GM12878 (cell line): Measurements from ENCODE around the gene DBNDD2. TPM values are rescaled to one million over a fixed set of nuclear protein-coding genes. Genes with fewer than 3 reads are reported as not detected.

Experiments
- ATAC-seq: fragments of 200-7000 bp; cut with Tn5 transposase; 3 replicates; pipeline ENCODE4 v1.9.1; 2020; ENCODE audit warnings: mild to moderate bottlenecking, moderate library complexity
- BruUV-seq: library from RNA; stranded (reverse); fragments of 400-500 nt; replicated peaks from 2 replicates; lab custom pipeline; 2021; lab: Mats Ljungman, UMichigan
- CTCF ChIA-PET: fragments of 300-600 bp; sonication (Branson Sonifier 250); formaldehyde crosslinking; extraction: SDS; loops from one replicate; lab custom pipeline; 2021; ENCODE audit warnings: inconsistent platforms; lab: Yijun Ruan, JAX
- POLR2A ChIA-PET: fragments of 350-600 bp; formaldehyde crosslinking; extraction: SDS; loops from one replicate; lab custom pipeline; 2021; ENCODE audit warnings: inconsistent platforms; lab: Charles Lee
- RAD21 ChIA-PET: fragments of 300-600 bp; sonication (Branson Sonifier 250); formaldehyde crosslinking; loops from one replicate; lab custom pipeline; 2023; ENCODE audit warnings: antibody characterized with exemption; ENCODE audit not compliant: unreplicated experiment; lab: Charles Lee
- SMC1A ChIA-PET: fragments of 300-600 bp; sonication (Branson Sonifier 250); formaldehyde crosslinking; loops from one replicate; lab custom pipeline; 2023; ENCODE audit not compliant: unreplicated experiment, uncharacterized antibody; lab: Charles Lee
- DNase-seq: peaks from one replicate; pipeline ENCODE4 v3.0.0-alpha.2; 2011; ENCODE audit warnings: low read depth, low spot score
- FAIRE-seq: peaks from 3 replicates; lab custom pipeline; 2011; peaks lifted over from hg19 to GRCh38; lab: Jason Lieb, UNC
- H2AFZ ChIP-seq: 2 replicates; pipeline ENCODE4 v1.6.0; 2011; ENCODE audit warnings: low read depth, low read length, control low read depth; ENCODE audit not compliant: control insufficient read depth
- H3K27ac ChIP-seq: 2 replicates; pipeline ENCODE4 v1.5.1; 2011; ENCODE audit warnings: control low read depth; ENCODE audit not compliant: control insufficient read depth, insufficient read depth
- H3K27me3 ChIP-seq, 2 experiments: replicated peaks in 1 of 2; 2 replicates each; pipeline versions ENCODE4 v1.6.0 to v1.6.1; 2011; ENCODE audit warnings: low read length in 1 of 2; ENCODE audit not compliant: control insufficient read depth in 2 of 2, insufficient read depth in 2 of 2
- H3K36me3 ChIP-seq, 2 experiments: 2 replicates each; pipeline ENCODE4 v1.5.1; 2011; ENCODE audit warnings: low read length in 1 of 2; ENCODE audit not compliant: control insufficient read depth in 2 of 2, insufficient read depth in 2 of 2
- H3K4me1 ChIP-seq: 2 replicates; pipeline ENCODE4 v1.6.1; 2011; ENCODE audit warnings: mild to moderate bottlenecking, low read length, moderate library complexity, mixed read lengths; ENCODE audit not compliant: control insufficient read depth, insufficient read depth
- H3K4me2 ChIP-seq: 2 replicates; pipeline ENCODE4 v1.6.0; 2011; ENCODE audit warnings: control low read depth; ENCODE audit not compliant: control insufficient read depth, insufficient read depth
- H3K4me3 ChIP-seq: fragments of 200-600 bp; sonication (generic); 2 replicates; pipeline ENCODE4 v1.5.1; 2016
- H3K79me2 ChIP-seq: 2 replicates; pipeline ENCODE4 v1.6.0; 2011; ENCODE audit warnings: low read length; ENCODE audit not compliant: control insufficient read depth, insufficient read depth
- H3K9ac ChIP-seq: 2 replicates; pipeline ENCODE4 v1.8.0; 2011; ENCODE audit warnings: low read length, control low read depth, mixed read lengths; ENCODE audit not compliant: control insufficient read depth, insufficient read depth
- H3K9me3 ChIP-seq: replicated peaks from 3 replicates; pipeline ENCODE4 v1.5.1; 2011; ENCODE audit warnings: mild to moderate bottlenecking, low read length; ENCODE audit not compliant: control insufficient read depth, insufficient read depth
- H4K20me1 ChIP-seq: 2 replicates; pipeline ENCODE4 v1.6.0; 2011; ENCODE audit not compliant: control insufficient read depth, insufficient read depth
- LARP7 ChIP-seq: fragments of 450-650 bp; IDR thresholded peaks from 2 replicates; pipeline ENCODE4 v1.6.1; 2017; ENCODE audit warnings: mild to moderate bottlenecking
- ZNF622 ChIP-seq: fragments of 450-650 bp; IDR thresholded peaks from 2 replicates; pipeline ENCODE4 v1.6.1; 2017; ENCODE audit warnings: mild to moderate bottlenecking, inconsistent platforms
- WGBS: methylation state at CpG from one replicate; pipeline ENCODE4 v1.1.6; 2016; ENCODE audit warnings: low lambda C conversion rate; ENCODE audit not compliant: insufficient replicate concordance, insufficient coverage; ENCODE audit errors: missing lambda C conversion rate; 5-methylcytosine and 5-hydroxymethylcytosine counted together
- in situ Hi-C: fragments of 300-500 bp; cut with MboI; formaldehyde crosslinking; loops from 9 replicates; pipeline ENCODE4 v1.14.3; 2018; ENCODE audit warnings: mixed read lengths
- intact Hi-C: fragments of 100-400 bp; cut with micrococcal nuclease; formaldehyde crosslinking; loops from one replicate; pipeline ENCODE4 v1.14.2; 2022; ENCODE audit not compliant: unreplicated experiment
- polyA plus RNA-seq, 11 experiments: library from polyadenylated mRNA; depleted of rRNA in 4 of 11; unstranded in 6 of 11; stranded (reverse) in 5 of 11; fragments of >200 nt; fragmentation: Nextera tagmentation in 4 of 11; fragmentation: Illumina TruSeq in 1 of 11; extraction: Ambion mirVana in 4 of 11; extraction: Trizol in 1 of 11; gene quantifications; 1 replicate in 1 of 11; 2 replicates in 10 of 11; pipeline versions ENCODE4 v1.2.1 to v1.2.3, GENCODE V29; 2011 to 2016; ENCODE audit warnings: inconsistent platforms in 2 of 11, missing spikeins in 2 of 11, low read depth in 1 of 11
- total RNA-seq, 4 experiments: library from RNA; depleted of rRNA in 3 of 4; stranded (reverse); fragments of >200 nt in 3 of 4; fragmentation: Illumina TruSeq in 1 of 4; extraction: Trizol in 1 of 4; gene quantifications; 2 replicates each; pipeline versions ENCODE4 v1.2.1 to v1.2.3, GENCODE V29; 2013 to 2021
- TF ChIP-seq, protein P1 (sequence below): fragments of 450-650 bp; IDR thresholded peaks from 2 replicates; pipeline ENCODE4 v1.6.1; 2017; ENCODE audit warnings: low read depth, mild to moderate bottlenecking, moderate library complexity

DBNDD2 gene
- total and polyA plus RNA-seq, 10 of the 15 experiments (the other 5 are each of a cell fraction or from before 2014, with no cell fraction given): 0.17 to 5.7 (median 0.49) TPM; not detected in 1

DNA sequence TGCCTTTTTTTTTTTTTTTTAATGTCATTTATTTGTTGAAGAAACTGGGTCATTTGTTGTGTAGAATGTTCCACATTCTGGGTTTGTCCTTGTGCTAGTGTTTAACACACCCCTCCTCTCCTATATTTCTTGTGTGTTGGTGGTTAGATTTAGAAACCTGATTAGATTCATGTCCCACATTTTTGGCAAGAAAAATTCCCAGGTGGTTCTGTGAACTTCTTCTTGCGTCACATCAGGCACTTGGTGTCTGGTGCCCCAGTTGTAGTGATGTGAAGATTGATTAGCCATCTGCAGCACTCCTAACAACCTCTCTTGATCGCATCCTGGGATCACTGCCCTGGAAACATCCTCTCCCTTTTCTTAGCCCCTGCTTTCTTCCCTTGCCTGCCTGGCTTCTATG lies 15.6 kb downstream of the DBNDD2 start (continued):
- TF ChIP-seq, protein P1, sequence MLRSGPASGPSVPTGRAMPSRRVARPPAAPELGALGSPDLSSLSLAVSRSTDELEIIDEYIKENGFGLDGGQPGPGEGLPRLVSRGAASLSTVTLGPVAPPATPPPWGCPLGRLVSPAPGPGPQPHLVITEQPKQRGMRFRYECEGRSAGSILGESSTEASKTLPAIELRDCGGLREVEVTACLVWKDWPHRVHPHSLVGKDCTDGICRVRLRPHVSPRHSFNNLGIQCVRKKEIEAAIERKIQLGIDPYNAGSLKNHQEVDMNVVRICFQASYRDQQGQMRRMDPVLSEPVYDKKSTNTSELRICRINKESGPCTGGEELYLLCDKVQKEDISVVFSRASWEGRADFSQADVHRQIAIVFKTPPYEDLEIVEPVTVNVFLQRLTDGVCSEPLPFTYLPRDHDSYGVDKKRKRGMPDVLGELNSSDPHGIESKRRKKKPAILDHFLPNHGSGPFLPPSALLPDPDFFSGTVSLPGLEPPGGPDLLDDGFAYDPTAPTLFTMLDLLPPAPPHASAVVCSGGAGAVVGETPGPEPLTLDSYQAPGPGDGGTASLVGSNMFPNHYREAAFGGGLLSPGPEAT: no peak
- no peak for TF ChIP-seq ZNF622
- TF ChIP-seq, all 136 proteins: peak for 0

DNA sequence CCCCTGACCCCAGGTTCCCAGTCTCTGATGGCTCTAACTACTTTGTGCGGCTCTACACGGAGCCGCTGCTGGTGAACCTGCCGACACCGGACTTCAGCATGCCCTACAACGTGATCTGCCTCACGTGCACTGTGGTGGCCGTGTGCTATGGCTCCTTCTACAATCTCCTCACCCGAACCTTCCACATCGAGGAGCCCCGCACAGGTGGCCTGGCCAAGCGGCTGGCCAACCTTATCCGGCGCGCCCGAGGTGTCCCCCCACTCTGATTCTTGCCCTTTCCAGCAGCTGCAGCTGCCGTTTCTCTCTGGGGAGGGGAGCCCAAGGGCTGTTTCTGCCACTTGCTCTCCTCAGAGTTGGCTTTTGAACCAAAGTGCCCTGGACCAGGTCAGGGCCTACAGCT lies 17.5 kb downstream of the DBNDD2 start:
- Histone ChIP-seq H3K79me2 (no peaks in the 10 kb centered on the region), H3K4me1 (no peaks in the 10 kb centered on the region), H3K27ac (no peak overlapping the region), H3K9ac (no peak overlapping the region), H2AFZ (no peak overlapping the region), H3K36me3 (peaks cover 11 to 21% of the 10 kb centered on the region in 2 experiments), H3K9me3 (no peaks in the 10 kb centered on the region), H3K4me2 (no peak overlapping the region), H4K20me1 (no peaks in the 10 kb centered on the region), H3K27me3 (no peaks in the 10 kb centered on the region), H3K4me3 (no peak overlapping the region)
- intact Hi-C loops (no loop called here), in situ Hi-C loops (no loop called here)
- POLR2A ChIA-PET: no interaction called here
- CTCF ChIA-PET: no interaction called here
- DNase-seq (no peak), FAIRE-seq (no peak), ATAC-seq (no peak)
- TF ChIP-seq LARP7: no peak
- RAD21 ChIA-PET: no interaction called here
- 97% methylated on average over 17 of the region's 17 CpGs for WGBS
- BruUV-seq: no TSS peak
- SMC1A ChIA-PET: no interaction called here
